ENCODE measurements around the gene SYNJ2.

SYNJ2 gene

GRCh38 chr6:158060455-158061360 lies 79.0 kb downstream of the SYNJ2 start:
- DNase-seq (ENCODE audit: low spot score), result no peak

- DNase-seq (ENCODE audit: low spot score), result no peak
Observed at GRCh38 chr6:158061361-158061708, 79.7 kb downstream of the SYNJ2 start.

- no peak for DNase-seq (ENCODE audit: low spot score)
Observed at GRCh38 chr6:158061709-158062461, 80.2 kb downstream of the SYNJ2 start.

- DNase-seq (ENCODE audit: low spot score), result no peak
Observed at GRCh38 chr6:158063736-158064135, 82.1 kb downstream of the SYNJ2 start.

- DNase-seq (ENCODE audit: low spot score), result no peak
Observed at GRCh38 chr6:158064725-158065251, 83.1 kb downstream of the SYNJ2 start.

- DNase-seq (ENCODE audit: low spot score), result no peak
Observed at GRCh38 chr6:158066136-158066781, 84.6 kb downstream of the SYNJ2 start.

- no peak for DNase-seq (ENCODE audit: low spot score)
Observed at GRCh38 chr6:158067436-158068015, 85.9 kb downstream of the SYNJ2 start.

GRCh38 chr6:158068156-158068892 lies 86.7 kb downstream of the SYNJ2 start:
- no peak for DNase-seq (ENCODE audit: low spot score)

GRCh38 chr6:158068893-158069799 lies 87.5 kb downstream of the SYNJ2 start:
- no peak for DNase-seq (ENCODE audit: low spot score)

GRCh38 chr6:158069800-158070195 lies 88.1 kb downstream of the SYNJ2 start:
- no peak for DNase-seq (ENCODE audit: low spot score)

- no peak for DNase-seq (ENCODE audit: low spot score)
Observed at GRCh38 chr6:158070513-158070912, 88.8 kb downstream of the SYNJ2 start.

- no peak for DNase-seq (ENCODE audit: low spot score)
Observed at GRCh38 chr6:158071121-158072082, 89.7 kb downstream of the SYNJ2 start.

GRCh38 chr6:158072083-158072721 lies 90.5 kb downstream of the SYNJ2 start:
- peak; percentile 64 for DNase-seq (ENCODE audit: low spot score)

- no peak for DNase-seq (ENCODE audit: low spot score)
Observed at GRCh38 chr6:158073776-158074175, 92.1 kb downstream of the SYNJ2 start.

- DNase-seq (ENCODE audit: low spot score), result no peak
Observed at GRCh38 chr6:158076548-158076947, 94.9 kb downstream of the SYNJ2 start.

GRCh38 chr6:158077676-158078075 lies 96.0 kb downstream of the SYNJ2 start:
- DNase-seq (ENCODE audit: low spot score), result no peak

GRCh38 chr6:158078320-158078719 lies 96.7 kb downstream of the SYNJ2 start:
- DNase-seq (ENCODE audit: low spot score), result no peak

GRCh38 chr6:158080849-158081656 lies 99.4 kb downstream of the SYNJ2 start:
- no peak for DNase-seq (ENCODE audit: low spot score)
